Mesendoderm (in vitro differentiated cells): Measurements from ENCODE around the gene HEXIM1.
A peak's percentile ranks its signal among the peaks of the same experiment; 100 is the strongest.

ENCODE experiments used
- DNase-seq: peaks from one replicate; pipeline ENCODE4 v3.0.0; 2013
- H2AK5ac ChIP-seq: 2 replicates; pipeline ENCODE4 v1.6.1; 2013; ENCODE audit warnings: low read length, inconsistent platforms
- H2BK120ac ChIP-seq: 2 replicates; pipeline ENCODE4 v1.6.1; 2013; ENCODE audit warnings: low read depth, mild to moderate bottlenecking, low read length, moderate library complexity, mixed read lengths
- H2BK15ac ChIP-seq: replicated peaks from 2 replicates; pipeline ENCODE4 v1.6.1; 2013; ENCODE audit warnings: low read depth, mild to moderate bottlenecking, moderate library complexity
- H2BK5ac ChIP-seq: 2 replicates; pipeline ENCODE4 v1.6.1; 2013; ENCODE audit warnings: low read length, inconsistent platforms
- H3K18ac ChIP-seq: 2 replicates; pipeline ENCODE4 v1.6.1; 2013; ENCODE audit warnings: mild to moderate bottlenecking, low read length, mixed read lengths
- H3K23ac ChIP-seq: one replicate; pipeline ENCODE4 v1.6.1; 2013; ENCODE audit warnings: low read length
- H3K27ac ChIP-seq: 2 replicates; pipeline ENCODE4 v1.5.1; 2013; ENCODE audit warnings: low read depth, mild to moderate bottlenecking, inconsistent platforms, low read length, moderate library complexity
- H3K27me3 ChIP-seq: 2 replicates; pipeline ENCODE4 v1.6.1; 2013; ENCODE audit warnings: low read length, control low read depth, mild to moderate bottlenecking, inconsistent platforms; ENCODE audit not compliant: insufficient read depth, poor library complexity
- H3K36me3 ChIP-seq: 2 replicates; pipeline ENCODE4 v1.6.1; 2013; ENCODE audit warnings: low read length, inconsistent platforms; ENCODE audit not compliant: control insufficient read depth, insufficient read depth
- H3K4ac ChIP-seq: one replicate; pipeline ENCODE4 v1.6.1; 2013; ENCODE audit warnings: low read depth, mild to moderate bottlenecking, low read length, moderate library complexity
- H3K4me1 ChIP-seq: 2 replicates; pipeline ENCODE4 v1.6.1; 2013; ENCODE audit warnings: low read depth, low read length, inconsistent platforms; ENCODE audit not compliant: control insufficient read depth
- H3K4me2 ChIP-seq: 2 replicates; pipeline ENCODE4 v1.6.1; 2013; ENCODE audit warnings: low read length
- H3K4me3 ChIP-seq: 2 replicates; pipeline ENCODE4 v1.5.1; 2013; ENCODE audit warnings: mild to moderate bottlenecking, low read length
- H3K56ac ChIP-seq: one replicate; pipeline ENCODE4 v1.6.1; 2013; ENCODE audit warnings: low read length
- H3K79me1 ChIP-seq: 2 replicates; pipeline ENCODE4 v1.6.1; 2013; ENCODE audit warnings: low read length, inconsistent platforms
- H3K79me2 ChIP-seq: 2 replicates; pipeline ENCODE4 v1.6.1; 2013; ENCODE audit warnings: mild to moderate bottlenecking, low read length; ENCODE audit not compliant: control insufficient read depth, insufficient read depth
- H3K9ac ChIP-seq: 2 replicates; pipeline ENCODE4 v1.6.1; 2013; ENCODE audit warnings: low read length, inconsistent platforms
- H4K5ac ChIP-seq: one replicate; pipeline ENCODE4 v1.6.1; 2013; ENCODE audit warnings: low read length
- H4K8ac ChIP-seq: one replicate; pipeline ENCODE4 v1.6.1; 2013; ENCODE audit warnings: low read depth, mild to moderate bottlenecking, control low read depth, low read length, moderate library complexity
- WGBS: extraction: QIAGEN DNeasy Blood & Tissue Kit; methylation state at CpG from one replicate; pipeline ENCODE4 v1.1.7; 2013; ENCODE audit warnings: low lambda C conversion rate, missing lambda C conversion rate; ENCODE audit not compliant: insufficient coverage; ENCODE audit errors: extremely low coverage; 5-methylcytosine and 5-hydroxymethylcytosine counted together

The HEXIM1 gene

DNA sequence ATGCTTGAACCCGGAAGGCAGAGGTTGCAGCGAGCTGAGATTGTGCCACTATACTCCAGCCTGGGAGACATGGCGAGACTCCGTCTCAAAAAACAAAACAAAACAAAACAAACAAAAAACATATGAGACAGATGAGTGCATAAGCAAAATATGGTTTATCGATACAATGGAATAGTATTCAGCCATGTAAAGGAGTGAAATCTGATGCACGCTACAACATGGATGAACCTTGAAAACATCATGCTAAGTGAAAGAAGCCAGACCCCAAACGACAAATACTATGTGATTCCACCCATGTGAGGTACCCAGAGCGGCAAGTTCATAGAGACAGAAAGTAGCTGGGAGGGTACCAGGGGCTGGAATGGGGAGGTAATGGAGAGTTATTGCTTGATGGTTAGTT, 22.8 kb upstream of the HEXIM1 start:
- no peak overlapping the region for H3K4me3 ChIP-seq
- no peak overlapping the region for H2BK120ac ChIP-seq
- no peak overlapping the region for H2BK5ac ChIP-seq
- no peak overlapping the region for H3K4ac ChIP-seq
- no peak overlapping the region for H3K4me2 ChIP-seq
- no peak for DNase-seq
- no peak overlapping the region for H3K27ac ChIP-seq
- H3K56ac ChIP-seq = no peak overlapping the region
- H2AK5ac ChIP-seq = no peak overlapping the region
- H3K27me3 ChIP-seq = no peaks in the 10 kb centered on the region
- H3K4me1 ChIP-seq = peaks cover 3% of the 10 kb centered on the region
- H3K79me2 ChIP-seq = no peaks in the 10 kb centered on the region
- no peak overlapping the region for H4K5ac ChIP-seq
- no peaks in the 10 kb centered on the region for H3K36me3 ChIP-seq
- no CpG with 5 or more reads among the region's 8 CpGs for WGBS
- H4K8ac ChIP-seq = no peak overlapping the region
- H3K18ac ChIP-seq = no peak overlapping the region
- H3K23ac ChIP-seq = no peak overlapping the region
- H2BK15ac ChIP-seq = no peak overlapping the region
- no peaks in the 10 kb centered on the region for H3K79me1 ChIP-seq
- no peak overlapping the region for H3K9ac ChIP-seq

- Histone ChIP-seq H3K23ac (no peak overlapping the region), H3K36me3 (no peaks in the 10 kb centered on the region), H3K79me1 (no peaks in the 10 kb centered on the region), H3K4me3 (no peak overlapping the region), H3K18ac (no peak overlapping the region), H2AK5ac (no peak overlapping the region), H2BK120ac (no peak overlapping the region), H3K27ac (no peak overlapping the region), H3K4me2 (no peak overlapping the region), H3K27me3 (no peaks in the 10 kb centered on the region), H3K4ac (no peak overlapping the region), H3K56ac (no peak overlapping the region), H3K79me2 (no peaks in the 10 kb centered on the region), H2BK15ac (no peak overlapping the region), H4K8ac (no peak overlapping the region), H3K4me1 (peaks cover 3% of the 10 kb centered on the region), H2BK5ac (no peak overlapping the region), H4K5ac (no peak overlapping the region), H3K9ac (no peak overlapping the region)
- WGBS = no CpG with 5 or more reads among the region's 8 CpGs
- DNase-seq = no peak
Observed at GRCh38 chr17:45127207-45127547, 21.1 kb upstream of the HEXIM1 start.

DNA sequence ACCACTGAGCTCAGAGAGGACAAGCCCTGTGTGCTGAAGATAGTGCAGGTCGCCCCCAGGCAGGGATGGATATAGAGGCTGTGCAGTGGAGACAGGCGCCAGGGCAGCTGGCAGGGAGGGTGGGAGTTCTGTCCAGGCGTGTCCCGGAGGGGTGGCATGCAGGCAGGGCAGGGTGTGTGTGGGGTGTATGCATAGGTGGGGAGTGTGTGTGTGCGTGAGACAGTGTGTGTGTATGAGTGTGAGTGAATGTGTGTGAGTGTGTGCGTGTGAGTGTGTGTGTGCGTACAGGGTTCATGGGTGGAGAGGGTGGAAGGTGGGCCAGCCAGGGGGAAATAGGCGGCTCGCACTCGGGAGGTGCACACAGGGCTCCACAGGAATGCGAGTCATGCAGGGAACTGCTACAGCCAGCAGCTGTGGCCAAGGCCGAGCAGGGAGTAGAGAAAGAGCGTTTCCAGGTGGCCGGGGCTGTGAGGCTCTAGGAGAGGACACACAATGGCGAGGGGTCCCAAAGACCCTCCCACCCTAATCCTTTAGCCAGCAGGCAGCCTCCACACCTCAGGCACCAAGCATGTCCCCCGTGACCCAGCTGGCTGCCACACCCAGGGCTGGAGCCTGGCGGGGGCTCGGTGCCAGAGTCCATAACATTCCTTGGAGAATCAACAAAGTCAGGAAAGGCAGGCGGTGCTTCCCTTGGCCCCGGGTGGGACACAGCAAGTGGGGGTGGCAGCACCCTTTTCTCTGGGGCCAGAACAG, 20.6 kb upstream of the HEXIM1 start:
- Histone ChIP-seq H3K18ac (no peak overlapping the region), H3K27me3 (no peaks in the 10 kb centered on the region), H3K4me3 (no peak overlapping the region), H3K9ac (no peak overlapping the region), H4K8ac (no peak overlapping the region), H3K36me3 (no peaks in the 10 kb centered on the region), H4K5ac (no peak overlapping the region), H3K27ac (peak overlapping the region; percentile 4), H3K79me1 (no peaks in the 10 kb centered on the region), H3K23ac (no peak overlapping the region), H2BK120ac (no peak overlapping the region), H2AK5ac (no peak overlapping the region), H2BK5ac (no peak overlapping the region), H3K56ac (peak overlapping the region; percentile 54), H2BK15ac (no peak overlapping the region), H3K79me2 (no peaks in the 10 kb centered on the region), H3K4me1 (peaks cover 3% of the 10 kb centered on the region), H3K4me2 (no peak overlapping the region), H3K4ac (no peak overlapping the region)
- DNase-seq = peak; percentile 45
- 100% methylated on average over 3 of the region's 20 CpGs for WGBS

- Histone ChIP-seq H3K79me1 (no peaks in the 10 kb centered on the region), H3K27me3 (no peaks in the 10 kb centered on the region), H3K4ac (no peak overlapping the region), H3K27ac (no peak overlapping the region), H3K56ac (peak overlapping the region; percentile 42), H3K18ac (no peak overlapping the region), H2BK15ac (no peak overlapping the region), H3K4me3 (no peak overlapping the region), H3K4me1 (peaks cover 3% of the 10 kb centered on the region), H3K23ac (no peak overlapping the region), H3K79me2 (no peaks in the 10 kb centered on the region), H2BK5ac (no peak overlapping the region), H2AK5ac (no peak overlapping the region), H3K4me2 (no peak overlapping the region), H3K9ac (no peak overlapping the region), H3K36me3 (no peaks in the 10 kb centered on the region), H4K8ac (no peak overlapping the region), H4K5ac (no peak overlapping the region), H2BK120ac (no peak overlapping the region)
- WGBS = no CpG with 5 or more reads among the region's 5 CpGs
- no peak for DNase-seq
Observed at GRCh38 chr17:45128331-45128730, 19.9 kb upstream of the HEXIM1 start.

DNA sequence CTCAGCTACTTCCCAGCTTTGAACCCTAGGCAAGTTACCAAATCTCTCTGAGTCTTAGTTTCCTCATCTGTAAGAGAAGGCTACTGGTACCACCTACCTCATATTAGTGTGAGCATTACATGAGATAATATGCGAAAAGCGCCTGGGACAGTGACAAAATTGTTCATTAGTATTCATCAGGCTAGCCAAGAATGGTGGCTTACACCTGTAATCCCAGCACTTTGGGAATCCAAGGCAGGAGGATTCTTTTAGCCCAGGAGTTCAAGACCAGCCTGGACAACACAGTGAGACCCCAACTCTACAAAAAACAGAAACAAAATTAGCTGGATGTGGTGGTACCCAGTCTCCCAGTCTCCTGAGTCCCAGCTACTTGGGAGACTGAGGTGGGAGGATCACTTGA, 19.3 kb upstream of the HEXIM1 start:
- Histone ChIP-seq H3K79me1 (no peaks in the 10 kb centered on the region), H3K18ac (no peak overlapping the region), H3K27ac (no peak overlapping the region), H2BK5ac (no peak overlapping the region), H3K36me3 (no peaks in the 10 kb centered on the region), H3K27me3 (no peaks in the 10 kb centered on the region), H4K8ac (no peak overlapping the region), H3K4me2 (no peak overlapping the region), H3K4me1 (peaks cover 3% of the 10 kb centered on the region), H2AK5ac (no peak overlapping the region), H3K4me3 (no peak overlapping the region), H4K5ac (no peak overlapping the region), H3K9ac (no peak overlapping the region), H3K23ac (no peak overlapping the region), H2BK15ac (no peak overlapping the region), H3K56ac (no peak overlapping the region), H3K4ac (no peak overlapping the region), H2BK120ac (no peak overlapping the region), H3K79me2 (no peaks in the 10 kb centered on the region)
- no peak for DNase-seq
- WGBS = no CpG with 5 or more reads among the region's 2 CpGs

GRCh38 chr17:45129426-45129939, 18.8 kb upstream of the HEXIM1 start:
- Histone ChIP-seq H2AK5ac (no peak overlapping the region), H3K56ac (peak overlapping the region; percentile 42), H3K23ac (no peak overlapping the region), H3K18ac (no peak overlapping the region), H4K5ac (no peak overlapping the region), H4K8ac (no peak overlapping the region), H3K27ac (no peak overlapping the region), H2BK120ac (no peak overlapping the region), H3K79me2 (no peaks in the 10 kb centered on the region), H3K4me3 (no peak overlapping the region), H3K4ac (no peak overlapping the region), H3K4me2 (no peak overlapping the region), H3K79me1 (no peaks in the 10 kb centered on the region), H3K4me1 (peaks cover 3% of the 10 kb centered on the region), H3K9ac (no peak overlapping the region), H3K27me3 (no peaks in the 10 kb centered on the region), H3K36me3 (no peaks in the 10 kb centered on the region), H2BK15ac (no peak overlapping the region), H2BK5ac (no peak overlapping the region)
- peak; percentile 75 for DNase-seq
- WGBS = no CpG with 5 or more reads among the region's 10 CpGs
